ENCODE measurements around the gene GAA. TPM values are rescaled to one million over a fixed set of nuclear protein-coding genes. Genes with fewer than 3 reads are reported as not detected.
"Not testable (repeated sequence)": the region's sequence is repeated elsewhere in the genome, so short reads cannot be mapped to it uniquely, and the experiment has no call there.

GAA gene
- total and polyA plus RNA-seq, 2 donors (not counting 1 experiment from before 2014, with no cell fraction given): 32.3 to 39.4 TPM

DNA sequence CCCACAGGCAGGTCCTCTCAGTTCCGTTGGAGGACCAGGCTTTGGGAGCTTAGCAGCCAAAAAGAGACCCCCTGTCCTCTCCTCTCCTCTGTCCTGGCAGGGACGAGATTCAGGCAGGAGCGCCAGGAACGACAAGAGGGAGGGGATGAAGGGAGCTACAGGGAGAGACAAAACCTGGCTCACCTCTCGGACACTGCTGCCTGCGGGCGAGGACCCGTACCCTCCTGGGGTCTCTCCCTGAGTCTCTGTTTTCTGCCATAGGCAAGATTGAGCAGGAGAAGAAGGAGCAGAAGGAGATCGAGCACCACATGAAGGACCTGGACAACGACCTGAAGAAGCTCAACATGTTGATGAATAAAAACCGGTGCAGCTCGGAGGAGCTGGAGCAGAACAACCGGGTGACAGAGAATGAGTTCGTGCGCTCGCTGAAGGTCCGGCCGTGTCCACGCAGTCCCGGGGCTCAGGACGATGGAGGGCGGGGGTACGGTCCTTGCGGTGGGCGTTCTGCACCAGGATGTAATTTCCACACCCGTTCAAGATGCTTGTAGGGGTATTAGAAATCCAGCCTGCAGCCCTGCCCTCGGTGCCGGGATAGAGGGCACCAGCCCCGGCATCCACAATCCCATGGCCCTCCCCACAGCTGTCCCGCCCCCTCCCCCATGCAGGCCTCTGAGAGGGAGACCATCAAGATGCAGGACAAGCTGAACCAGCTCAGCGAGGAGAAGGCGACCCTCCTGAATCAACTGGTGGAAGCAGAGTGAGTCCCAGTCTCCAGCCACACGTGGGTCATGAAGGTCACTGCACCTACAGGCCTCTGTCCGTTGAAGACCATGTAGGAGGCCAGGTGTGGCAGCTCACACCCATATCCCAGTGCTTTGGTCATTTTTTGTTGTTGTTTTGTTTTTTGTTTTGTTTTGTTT, 13.8 kb upstream of the GAA start:
- H3K4me3 ChIP-seq (ENCODE audit: control extremely low read depth in 1 of 5, extremely low read depth in 1 of 5, insufficient read depth in 1 of 5, low read depth in 2 of 5, low read length in 4 of 5): no peak overlapping the region
- ChIA-PET CTCF (interaction anchor here (1.1 to 2.7 kb wide), 3 partner anchors 14 to 79 kb away, joined by 3 to 13 read pairs (median 3); partner anchors contain the start of gene GAA), POLR2A (interaction anchor here (0.5 kb wide), 1 partner anchor 1511 kb away, joined by 7 read pairs; no protein-coding TSS in a partner anchor)
- TF ChIP-seq EZH2 (IDR thresholded peaks at IDR 0.05; ENCODE audit: borderline replicate concordance, insufficient read depth, low read depth, low read length, poor library complexity, severe bottlenecking): no peak
- TF ChIP-seq, protein P1, sequence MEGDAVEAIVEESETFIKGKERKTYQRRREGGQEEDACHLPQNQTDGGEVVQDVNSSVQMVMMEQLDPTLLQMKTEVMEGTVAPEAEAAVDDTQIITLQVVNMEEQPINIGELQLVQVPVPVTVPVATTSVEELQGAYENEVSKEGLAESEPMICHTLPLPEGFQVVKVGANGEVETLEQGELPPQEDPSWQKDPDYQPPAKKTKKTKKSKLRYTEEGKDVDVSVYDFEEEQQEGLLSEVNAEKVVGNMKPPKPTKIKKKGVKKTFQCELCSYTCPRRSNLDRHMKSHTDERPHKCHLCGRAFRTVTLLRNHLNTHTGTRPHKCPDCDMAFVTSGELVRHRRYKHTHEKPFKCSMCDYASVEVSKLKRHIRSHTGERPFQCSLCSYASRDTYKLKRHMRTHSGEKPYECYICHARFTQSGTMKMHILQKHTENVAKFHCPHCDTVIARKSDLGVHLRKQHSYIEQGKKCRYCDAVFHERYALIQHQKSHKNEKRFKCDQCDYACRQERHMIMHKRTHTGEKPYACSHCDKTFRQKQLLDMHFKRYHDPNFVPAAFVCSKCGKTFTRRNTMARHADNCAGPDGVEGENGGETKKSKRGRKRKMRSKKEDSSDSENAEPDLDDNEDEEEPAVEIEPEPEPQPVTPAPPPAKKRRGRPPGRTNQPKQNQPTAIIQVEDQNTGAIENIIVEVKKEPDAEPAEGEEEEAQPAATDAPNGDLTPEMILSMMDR (IDR thresholded peaks at IDR 0.05): no peak
- peaks cover 0 to 4% of the 10 kb centered on the region in 2 donors for H3K4me1 ChIP-seq (ENCODE audit: control insufficient read depth in 2 of 2, insufficient read depth in 2 of 2, low read length in 2 of 2)
- 86% methylated on average over 29 of the region's 34 CpGs for WGBS (ENCODE audit: insufficient coverage)
- H3K9me3 Mint-ChIP-seq (ENCODE audit: insufficient read depth): no peaks in the 10 kb centered on the region
- no peak overlapping the region for H3K4me2 ChIP-seq (replicated peaks; ENCODE audit: low read depth, low read length, poor library complexity, severe bottlenecking)
- H3K36me3 ChIP-seq (replicated peaks in 1 of 2; ENCODE audit: control extremely low read depth in 1 of 2, control insufficient read depth in 1 of 2, extremely low read depth in 1 of 2, insufficient read depth in 2 of 2, low read length in 1 of 2): no peaks in the 10 kb centered on the region
- H3K27me3 ChIP-seq (replicated peaks in 1 of 4; ENCODE audit: control extremely low read depth in 1 of 4, control insufficient read depth in 3 of 4, insufficient read depth in 4 of 4, low read length in 3 of 4): peaks cover 0 to 4% (median 1%) of the 10 kb centered on the region in 4 experiments
- no peak overlapping the region for H3K9ac ChIP-seq (ENCODE audit: low read length)
- no peak for ATAC-seq (ENCODE audit: low read depth)
- H2AFZ ChIP-seq (ENCODE audit: insufficient read depth, low read depth, low read length, poor library complexity, severe bottlenecking): no peak overlapping the region
- H4K20me1 ChIP-seq (ENCODE audit: control insufficient read depth, insufficient read depth, low read length, poor library complexity, severe bottlenecking): no peaks in the 10 kb centered on the region
- no peak for DNase-seq
- H3K27ac Mint-ChIP-seq: no peak overlapping the region
- no peaks in the 10 kb centered on the region for H3K79me2 ChIP-seq (ENCODE audit: control insufficient read depth, insufficient read depth, low read length)
- no peak overlapping the region for H3K27ac ChIP-seq (ENCODE audit: low read length in 2 of 2)
- H3K27me3 Mint-ChIP-seq: peaks cover 7% of the 10 kb centered on the region
- intact Hi-C loops (cut with micrococcal nuclease): no loop called here
- H3K4me1 Mint-ChIP-seq: peaks cover 2% of the 10 kb centered on the region
- H3K4me3 Mint-ChIP-seq: no peak overlapping the region
- no peaks in the 10 kb centered on the region for H3K9me3 ChIP-seq (ENCODE audit: control extremely low read depth in 1 of 3, control insufficient read depth in 2 of 3, insufficient read depth in 1 of 3, low read length in 2 of 3)

DNA sequence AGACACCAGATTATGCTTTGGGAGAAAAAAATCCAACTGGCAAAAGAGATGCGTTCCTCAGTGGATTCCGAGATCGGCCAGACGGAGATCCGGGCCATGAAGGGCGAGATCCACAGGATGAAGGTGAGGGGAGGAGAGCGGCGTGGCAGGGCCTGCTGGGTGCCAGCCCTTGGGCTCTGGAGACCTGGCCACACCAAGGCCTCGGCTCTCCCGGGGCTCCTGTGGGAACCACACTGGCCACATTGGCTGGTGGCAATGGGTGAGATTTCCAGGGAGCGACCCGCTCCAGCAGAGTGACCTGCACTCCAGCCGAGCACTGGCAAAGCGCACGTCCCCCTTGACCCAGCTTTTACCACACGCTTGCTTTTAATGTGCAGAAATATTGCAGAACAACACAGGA, 11.6 kb upstream of the GAA start:
- no peaks in the 10 kb centered on the region for H3K9me3 Mint-ChIP-seq (ENCODE audit: insufficient read depth)
- no peak overlapping the region for H3K27ac ChIP-seq (ENCODE audit: low read length in 2 of 2)
- POLR2A ChIA-PET: no interaction called here
- no peaks in the 10 kb centered on the region for H3K27me3 ChIP-seq (replicated peaks in 1 of 4; ENCODE audit: control extremely low read depth in 1 of 4, control insufficient read depth in 3 of 4, insufficient read depth in 4 of 4, low read length in 3 of 4)
- ATAC-seq (ENCODE audit: low read depth) (no peak), DNase-seq (no peak)
- no peak overlapping the region for H3K27ac Mint-ChIP-seq
- intact Hi-C loops (cut with micrococcal nuclease): no loop called here
- H3K4me1 ChIP-seq (ENCODE audit: control insufficient read depth in 2 of 2, insufficient read depth in 2 of 2, low read length in 2 of 2): no peaks in the 10 kb centered on the region
- H3K79me2 ChIP-seq (ENCODE audit: control insufficient read depth, insufficient read depth, low read length): no peaks in the 10 kb centered on the region
- H4K20me1 ChIP-seq (ENCODE audit: control insufficient read depth, insufficient read depth, low read length, poor library complexity, severe bottlenecking): no peaks in the 10 kb centered on the region
- H3K9me3 ChIP-seq (ENCODE audit: control extremely low read depth in 1 of 3, control insufficient read depth in 2 of 3, insufficient read depth in 1 of 3, low read length in 2 of 3): no peaks in the 10 kb centered on the region
- CTCF ChIA-PET: no interaction called here
- peaks cover 4% of the 10 kb centered on the region for H3K27me3 Mint-ChIP-seq
- no peaks in the 10 kb centered on the region for H3K36me3 ChIP-seq (replicated peaks in 1 of 2; ENCODE audit: control extremely low read depth in 1 of 2, control insufficient read depth in 1 of 2, extremely low read depth in 1 of 2, insufficient read depth in 2 of 2, low read length in 1 of 2)
- H3K9ac ChIP-seq (ENCODE audit: low read length): no peak overlapping the region
- H3K4me3 ChIP-seq (ENCODE audit: control extremely low read depth in 1 of 5, extremely low read depth in 1 of 5, insufficient read depth in 1 of 5, low read depth in 2 of 5, low read length in 4 of 5): no peak overlapping the region
- H3K4me1 Mint-ChIP-seq: no peaks in the 10 kb centered on the region
- no peak overlapping the region for H3K4me2 ChIP-seq (replicated peaks; ENCODE audit: low read depth, low read length, poor library complexity, severe bottlenecking)
- 94% methylated on average over 16 of the region's 16 CpGs for WGBS (ENCODE audit: insufficient coverage)
- H2AFZ ChIP-seq (ENCODE audit: insufficient read depth, low read depth, low read length, poor library complexity, severe bottlenecking): no peak overlapping the region
- TF ChIP-seq EZH2 (IDR thresholded peaks at IDR 0.05; ENCODE audit: borderline replicate concordance, insufficient read depth, low read depth, low read length, poor library complexity, severe bottlenecking): no peak
- TF ChIP-seq, protein P1 (IDR thresholded peaks at IDR 0.05): no peak
- no peak overlapping the region for H3K4me3 Mint-ChIP-seq

DNA sequence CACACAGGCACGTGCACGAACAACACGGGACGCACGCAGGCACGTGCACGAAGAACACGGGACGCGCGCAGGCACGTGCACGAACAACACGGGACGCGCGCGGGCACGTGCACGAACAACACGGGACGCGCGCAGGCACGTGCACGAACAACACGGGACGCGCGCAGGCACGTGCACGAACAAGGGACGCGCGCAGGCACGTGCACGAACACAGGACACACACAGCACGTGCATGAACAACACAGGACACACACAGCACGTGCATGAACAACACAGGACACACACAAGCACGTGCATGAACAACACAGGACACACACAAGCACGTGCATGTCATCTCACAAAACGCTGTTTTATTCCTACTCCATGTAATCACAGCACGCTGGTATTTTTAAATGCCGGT, 11.2 kb upstream of the GAA start:
- DNase-seq; H2AFZ ChIP-seq (ENCODE audit: insufficient read depth, low read depth, low read length, poor library complexity, severe bottlenecking); H3K79me2 ChIP-seq (ENCODE audit: control insufficient read depth, insufficient read depth, low read length); H3K27me3 Mint-ChIP-seq; H3K27ac Mint-ChIP-seq; H3K4me3 ChIP-seq (ENCODE audit: control extremely low read depth in 1 of 5, extremely low read depth in 1 of 5, insufficient read depth in 1 of 5, low read depth in 2 of 5, low read length in 4 of 5); intact Hi-C loops (cut with micrococcal nuclease); ATAC-seq (ENCODE audit: low read depth); H3K4me2 ChIP-seq (replicated peaks; ENCODE audit: low read depth, low read length, poor library complexity, severe bottlenecking); H3K9ac ChIP-seq (ENCODE audit: low read length); H4K20me1 ChIP-seq (ENCODE audit: control insufficient read depth, insufficient read depth, low read length, poor library complexity, severe bottlenecking); H3K4me1 Mint-ChIP-seq; H3K27me3 ChIP-seq (replicated peaks in 1 of 4; ENCODE audit: control extremely low read depth in 1 of 4, control insufficient read depth in 3 of 4, insufficient read depth in 4 of 4, low read length in 3 of 4); H3K36me3 ChIP-seq (replicated peaks in 1 of 2; ENCODE audit: control extremely low read depth in 1 of 2, control insufficient read depth in 1 of 2, extremely low read depth in 1 of 2, insufficient read depth in 2 of 2, low read length in 1 of 2); POLR2A ChIA-PET; CTCF ChIA-PET; H3K4me1 ChIP-seq (ENCODE audit: control insufficient read depth in 2 of 2, insufficient read depth in 2 of 2, low read length in 2 of 2); H3K9me3 Mint-ChIP-seq (ENCODE audit: insufficient read depth); H3K4me3 Mint-ChIP-seq; H3K27ac ChIP-seq (ENCODE audit: low read length in 2 of 2); H3K9me3 ChIP-seq (ENCODE audit: control extremely low read depth in 1 of 3, control insufficient read depth in 2 of 3, insufficient read depth in 1 of 3, low read length in 2 of 3): not testable (repeated sequence)
- 95% methylated on average over 44 of the region's 44 CpGs for WGBS (ENCODE audit: insufficient coverage)

Data from B cell (primary cell).